SK-N-SH treated with all-trans-retinoic acid at 6 μM for 48 hours (cell line): Measurements from ENCODE around the gene SCN4A.
A peak's percentile ranks its signal among the peaks of the same experiment; 100 is the strongest.

Experiments used
- ATAC-seq: fragments of 200-7000 bp; cut with Tn5 transposase; 3 replicates; pipeline ENCODE4 v1.9.1; 2020; ENCODE audit warnings: mild to moderate bottlenecking, moderate library complexity
- ARNTL ChIP-seq: fragments of 450-650 bp; formaldehyde crosslinking; IDR thresholded peaks from 2 replicates; pipeline ENCODE4 v1.5.0; 2020; ENCODE audit warnings: low read depth, mild to moderate bottlenecking, moderate library complexity, borderline replicate concordance
- BACH2 ChIP-seq: fragments of 250-450 bp; sonication (Bioruptor Pico); IDR thresholded peaks from 2 replicates; pipeline ENCODE4 v1.9.0; 2021; ENCODE audit warnings: mild to moderate bottlenecking, borderline replicate concordance
- CSDC2 ChIP-seq: fragments of 250-450 bp; sonication (Bioruptor Pico); IDR thresholded peaks from 2 replicates; pipeline ENCODE4 v1.5.0; 2020; ENCODE audit warnings: mild to moderate bottlenecking, moderate library complexity
- ESRRG ChIP-seq: fragments of 250-450 bp; sonication (Bioruptor Pico); IDR thresholded peaks from 2 replicates; pipeline ENCODE4 v1.6.1; 2021; ENCODE audit warnings: mild to moderate bottlenecking
- GLIS3 ChIP-seq: fragments of 250-450 bp; sonication (Bioruptor Pico); IDR thresholded peaks from 2 replicates; pipeline ENCODE4 v1.5.0; 2020; ENCODE audit warnings: mild to moderate bottlenecking, moderate library complexity
- ISL1 ChIP-seq: fragments of 250-450 bp; sonication (Bioruptor Pico); IDR thresholded peaks from 2 replicates; pipeline ENCODE4 v2.1.2; 2022; ENCODE audit warnings: mild to moderate bottlenecking, moderate library complexity
- OSR1 ChIP-seq: fragments of 250-450 bp; sonication (Bioruptor Pico); IDR thresholded peaks from 2 replicates; pipeline ENCODE4 v1.8.0; 2022; ENCODE audit warnings: moderate library complexity, mild to moderate bottlenecking, inconsistent platforms
- PPARA ChIP-seq: fragments of 250-450 bp; sonication (Bioruptor Pico); IDR thresholded peaks from 2 replicates; pipeline ENCODE4 v1.5.0; 2020; ENCODE audit warnings: mild to moderate bottlenecking, borderline replicate concordance
- RARB ChIP-seq: fragments of 250-450 bp; sonication (Bioruptor Pico); IDR thresholded peaks from 2 replicates; pipeline ENCODE4 v1.8.0; 2021; ENCODE audit warnings: mild to moderate bottlenecking, moderate library complexity
- SNAI2 ChIP-seq: fragments of 250-450 bp; sonication (Bioruptor Pico); IDR thresholded peaks from 2 replicates; pipeline ENCODE4 v1.5.0; 2020; ENCODE audit warnings: mild to moderate bottlenecking, moderate library complexity
- TCF4 ChIP-seq: fragments of 250-450 bp; sonication (Bioruptor Pico); IDR thresholded peaks from 2 replicates; pipeline ENCODE4 v1.8.0; 2021; ENCODE audit warnings: mild to moderate bottlenecking, moderate library complexity, borderline replicate concordance
- TOX ChIP-seq: fragments of 250-450 bp; sonication (Bioruptor Pico); IDR thresholded peaks from 2 replicates; pipeline ENCODE4 v1.8.0; 2021; ENCODE audit warnings: mild to moderate bottlenecking, moderate library complexity, borderline replicate concordance
- ZC3H10 ChIP-seq: fragments of 250-450 bp; sonication (Bioruptor Pico); IDR thresholded peaks from 2 replicates; pipeline ENCODE4 v1.5.1; 2021; ENCODE audit warnings: mild to moderate bottlenecking, moderate library complexity
- ZFP3 ChIP-seq: fragments of 250-450 bp; sonication (Bioruptor Pico); IDR thresholded peaks from 2 replicates; pipeline ENCODE4 v1.5.0; 2020; ENCODE audit warnings: mild to moderate bottlenecking, moderate library complexity
- ZFP30 ChIP-seq: fragments of 450-650 bp; formaldehyde crosslinking; IDR thresholded peaks from 2 replicates; pipeline ENCODE4 v1.5.0; 2022; ENCODE audit warnings: mild to moderate bottlenecking, moderate library complexity
- ZNF565 ChIP-seq: fragments of 450-650 bp; formaldehyde crosslinking; conservative IDR thresholded peaks from 2 replicates; pipeline ENCODE4 v1.5.0; 2020; ENCODE audit warnings: low read depth, mild to moderate bottlenecking, moderate library complexity
- ZNF70 ChIP-seq: fragments of 450-650 bp; formaldehyde crosslinking; IDR thresholded peaks from 2 replicates; pipeline ENCODE4 v1.5.0; 2020; ENCODE audit warnings: mild to moderate bottlenecking, moderate library complexity
- ZNF8 ChIP-seq: fragments of 450-650 bp; formaldehyde crosslinking; IDR thresholded peaks from 2 replicates; pipeline ENCODE4 v1.5.0; 2020; ENCODE audit warnings: mild to moderate bottlenecking, moderate library complexity
- TF ChIP-seq, protein P1 (sequence below): fragments of 250-450 bp; sonication (Bioruptor Pico); IDR thresholded peaks from 2 replicates; pipeline ENCODE4 v1.5.1; 2021; ENCODE audit warnings: mild to moderate bottlenecking, moderate library complexity
- TF ChIP-seq, protein P2 (sequence below): fragments of 250-450 bp; sonication (Bioruptor Pico); IDR thresholded peaks from 2 replicates; pipeline ENCODE4 v1.5.1; 2020; ENCODE audit warnings: low read depth, mild to moderate bottlenecking, moderate library complexity
- TF ChIP-seq, protein P3 (sequence below): fragments of 250-450 bp; sonication (Bioruptor Pico); IDR thresholded peaks from 2 replicates; pipeline ENCODE4 v1.5.0; 2020; ENCODE audit warnings: mild to moderate bottlenecking, moderate library complexity
- TF ChIP-seq, protein P4 (sequence below): fragments of 250-450 bp; sonication (Bioruptor Pico); IDR thresholded peaks from 2 replicates; pipeline ENCODE4 v1.8.0; 2020; ENCODE audit warnings: mild to moderate bottlenecking, moderate library complexity, borderline replicate concordance
- TF ChIP-seq, protein P5 (sequence below): fragments of 250-450 bp; sonication (Bioruptor Pico); IDR thresholded peaks from 2 replicates; pipeline ENCODE4 v1.8.0; 2021; ENCODE audit warnings: low read depth, mild to moderate bottlenecking, moderate library complexity, borderline replicate concordance

SCN4A gene

DNA sequence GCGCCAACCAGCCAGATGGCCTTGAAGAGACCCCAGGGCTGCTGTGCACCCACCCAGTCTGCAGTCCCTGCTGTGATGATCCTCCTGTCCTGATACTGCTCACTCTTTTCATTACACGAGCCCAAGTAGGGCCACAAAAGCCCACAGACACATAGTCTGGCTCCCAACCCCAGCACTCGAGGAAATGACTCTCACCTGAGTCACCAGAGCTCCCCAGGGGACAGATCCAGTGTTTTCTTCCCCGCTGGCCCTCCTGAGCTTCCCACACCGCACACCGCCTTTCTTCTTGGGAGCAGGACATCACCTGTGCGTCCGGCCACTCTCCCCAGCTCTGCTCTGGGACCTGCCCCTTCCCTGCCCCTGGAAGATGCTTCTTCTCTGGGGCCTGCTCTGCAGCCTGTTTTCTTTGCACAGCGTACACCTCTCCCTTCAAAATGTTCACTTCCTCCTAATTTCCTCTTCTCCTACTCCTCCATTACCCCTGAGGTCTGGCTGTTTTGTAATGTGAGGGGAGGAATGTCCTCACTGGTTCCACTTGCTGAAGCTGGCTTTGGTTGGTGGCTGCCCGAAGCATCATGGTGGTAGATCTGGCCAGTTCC is 2.0 kb upstream of the SCN4A start:
- ATAC-seq = peak; percentile 67
- TF ChIP-seq CSDC2 (CRISPR knock-in tag) (no peak), ZC3H10 (CRISPR knock-in tag) (no peak), ZNF565 (no peak), RARB (no peak), ZFP3 (CRISPR knock-in tag) (no peak), TCF4 (CRISPR knock-in tag) (no peak), ZFP30 (CRISPR knock-in tag) (no peak), PPARA (CRISPR knock-in tag) (no peak), ARNTL (no peak), BACH2 (CRISPR knock-in tag) (no peak), ZNF8 (CRISPR knock-in tag) (no peak), ISL1 (CRISPR knock-in tag) (no peak)
- TF ChIP-seq, protein P1, sequence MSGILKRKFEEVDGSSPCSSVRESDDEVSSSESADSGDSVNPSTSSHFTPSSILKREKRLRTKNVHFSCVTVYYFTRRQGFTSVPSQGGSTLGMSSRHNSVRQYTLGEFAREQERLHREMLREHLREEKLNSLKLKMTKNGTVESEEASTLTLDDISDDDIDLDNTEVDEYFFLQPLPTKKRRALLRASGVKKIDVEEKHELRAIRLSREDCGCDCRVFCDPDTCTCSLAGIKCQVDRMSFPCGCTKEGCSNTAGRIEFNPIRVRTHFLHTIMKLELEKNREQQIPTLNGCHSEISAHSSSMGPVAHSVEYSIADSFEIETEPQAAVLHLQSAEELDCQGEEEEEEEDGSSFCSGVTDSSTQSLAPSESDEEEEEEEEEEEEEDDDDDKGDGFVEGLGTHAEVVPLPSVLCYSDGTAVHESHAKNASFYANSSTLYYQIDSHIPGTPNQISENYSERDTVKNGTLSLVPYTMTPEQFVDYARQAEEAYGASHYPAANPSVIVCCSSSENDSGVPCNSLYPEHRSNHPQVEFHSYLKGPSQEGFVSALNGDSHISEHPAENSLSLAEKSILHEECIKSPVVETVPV (CRISPR knock-in tag) = no peak
- TF ChIP-seq, protein P2, sequence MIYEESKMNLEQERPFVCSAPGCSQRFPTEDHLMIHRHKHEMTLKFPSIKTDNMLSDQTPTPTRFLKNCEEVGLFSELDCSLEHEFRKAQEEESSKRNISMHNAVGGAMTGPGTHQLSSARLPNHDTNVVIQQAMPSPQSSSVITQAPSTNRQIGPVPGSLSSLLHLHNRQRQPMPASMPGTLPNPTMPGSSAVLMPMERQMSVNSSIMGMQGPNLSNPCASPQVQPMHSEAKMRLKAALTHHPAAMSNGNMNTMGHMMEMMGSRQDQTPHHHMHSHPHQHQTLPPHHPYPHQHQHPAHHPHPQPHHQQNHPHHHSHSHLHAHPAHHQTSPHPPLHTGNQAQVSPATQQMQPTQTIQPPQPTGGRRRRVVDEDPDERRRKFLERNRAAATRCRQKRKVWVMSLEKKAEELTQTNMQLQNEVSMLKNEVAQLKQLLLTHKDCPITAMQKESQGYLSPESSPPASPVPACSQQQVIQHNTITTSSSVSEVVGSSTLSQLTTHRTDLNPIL (CRISPR knock-in tag) = no peak
- TF ChIP-seq, protein P3, sequence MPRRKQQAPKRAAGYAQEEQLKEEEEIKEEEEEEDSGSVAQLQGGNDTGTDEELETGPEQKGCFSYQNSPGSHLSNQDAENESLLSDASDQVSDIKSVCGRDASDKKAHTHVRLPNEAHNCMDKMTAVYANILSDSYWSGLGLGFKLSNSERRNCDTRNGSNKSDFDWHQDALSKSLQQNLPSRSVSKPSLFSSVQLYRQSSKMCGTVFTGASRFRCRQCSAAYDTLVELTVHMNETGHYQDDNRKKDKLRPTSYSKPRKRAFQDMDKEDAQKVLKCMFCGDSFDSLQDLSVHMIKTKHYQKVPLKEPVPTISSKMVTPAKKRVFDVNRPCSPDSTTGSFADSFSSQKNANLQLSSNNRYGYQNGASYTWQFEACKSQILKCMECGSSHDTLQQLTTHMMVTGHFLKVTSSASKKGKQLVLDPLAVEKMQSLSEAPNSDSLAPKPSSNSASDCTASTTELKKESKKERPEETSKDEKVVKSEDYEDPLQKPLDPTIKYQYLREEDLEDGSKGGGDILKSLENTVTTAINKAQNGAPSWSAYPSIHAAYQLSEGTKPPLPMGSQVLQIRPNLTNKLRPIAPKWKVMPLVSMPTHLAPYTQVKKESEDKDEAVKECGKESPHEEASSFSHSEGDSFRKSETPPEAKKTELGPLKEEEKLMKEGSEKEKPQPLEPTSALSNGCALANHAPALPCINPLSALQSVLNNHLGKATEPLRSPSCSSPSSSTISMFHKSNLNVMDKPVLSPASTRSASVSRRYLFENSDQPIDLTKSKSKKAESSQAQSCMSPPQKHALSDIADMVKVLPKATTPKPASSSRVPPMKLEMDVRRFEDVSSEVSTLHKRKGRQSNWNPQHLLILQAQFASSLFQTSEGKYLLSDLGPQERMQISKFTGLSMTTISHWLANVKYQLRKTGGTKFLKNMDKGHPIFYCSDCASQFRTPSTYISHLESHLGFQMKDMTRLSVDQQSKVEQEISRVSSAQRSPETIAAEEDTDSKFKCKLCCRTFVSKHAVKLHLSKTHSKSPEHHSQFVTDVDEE = no peak

DNA sequence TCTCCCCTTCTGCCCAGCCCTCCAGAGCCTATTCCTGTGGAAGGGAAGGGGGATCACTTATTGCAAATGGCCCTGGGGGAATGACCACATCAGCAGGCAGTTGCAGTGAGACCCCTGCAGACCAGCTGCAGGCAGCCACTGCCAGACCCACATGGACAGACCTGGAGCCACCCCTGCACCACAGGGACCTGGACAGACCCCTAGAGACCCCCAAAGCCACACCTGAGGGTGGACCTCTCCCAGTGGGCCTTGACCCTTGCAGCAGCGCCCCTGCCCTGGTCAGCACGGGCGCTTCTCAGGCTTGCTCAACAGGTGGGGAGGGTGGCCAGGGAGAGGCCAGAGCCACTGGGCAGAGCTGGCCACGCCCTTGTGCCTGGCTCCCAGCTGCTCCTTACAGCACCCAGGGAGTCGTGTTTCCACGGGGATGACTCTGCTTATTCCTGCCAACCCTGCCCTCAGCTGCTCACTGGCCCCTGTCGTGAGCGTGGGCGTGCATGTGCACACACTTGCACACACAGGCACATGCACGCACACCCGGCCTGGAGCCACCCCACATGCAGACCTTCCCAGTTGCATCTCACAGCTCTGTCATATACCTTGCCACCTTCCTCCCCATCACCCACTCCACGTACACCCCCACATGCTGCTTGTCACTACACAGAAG is 1.3 kb upstream of the SCN4A start:
- ATAC-seq = peak; percentile 65
- TF ChIP-seq OSR1 (CRISPR knock-in tag) = no peak
- TF ChIP-seq ESRRG (CRISPR knock-in tag) = no peak
- TF ChIP-seq ZNF70 = no peak
- no peak for TF ChIP-seq GLIS3 (CRISPR knock-in tag)
- no peak for TF ChIP-seq BACH2 (CRISPR knock-in tag)
- TF ChIP-seq CSDC2 (CRISPR knock-in tag) = no peak
- TF ChIP-seq, protein P2 (CRISPR knock-in tag) = no peak
- no peak for TF ChIP-seq ZC3H10 (CRISPR knock-in tag)

DNA sequence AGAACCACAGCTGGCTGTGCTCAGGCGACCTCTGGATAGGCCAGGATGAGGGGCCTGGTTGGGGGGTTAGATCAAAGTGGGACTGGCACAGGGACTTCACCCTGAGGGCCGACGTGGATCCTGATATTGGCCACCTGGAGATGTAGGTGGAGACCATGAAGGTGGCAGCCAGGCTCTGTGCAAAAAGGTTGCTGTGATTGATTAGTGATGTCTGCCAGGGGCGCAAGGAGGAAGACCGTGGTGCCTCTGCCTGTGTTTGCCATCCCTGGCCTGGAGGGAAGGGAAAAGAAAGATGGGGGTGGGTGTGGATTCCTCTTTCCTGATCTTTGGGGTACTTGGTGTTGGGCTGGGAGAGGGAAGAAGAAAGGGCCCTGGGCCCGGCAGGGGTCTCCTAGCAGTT is 529 bp upstream of the SCN4A start:
- no peak for ATAC-seq
- TF ChIP-seq TOX (CRISPR knock-in tag) = no peak
- no peak for TF ChIP-seq ISL1 (CRISPR knock-in tag)
- TF ChIP-seq ZNF565 = no peak
- TF ChIP-seq OSR1 (CRISPR knock-in tag) = no peak

DNA sequence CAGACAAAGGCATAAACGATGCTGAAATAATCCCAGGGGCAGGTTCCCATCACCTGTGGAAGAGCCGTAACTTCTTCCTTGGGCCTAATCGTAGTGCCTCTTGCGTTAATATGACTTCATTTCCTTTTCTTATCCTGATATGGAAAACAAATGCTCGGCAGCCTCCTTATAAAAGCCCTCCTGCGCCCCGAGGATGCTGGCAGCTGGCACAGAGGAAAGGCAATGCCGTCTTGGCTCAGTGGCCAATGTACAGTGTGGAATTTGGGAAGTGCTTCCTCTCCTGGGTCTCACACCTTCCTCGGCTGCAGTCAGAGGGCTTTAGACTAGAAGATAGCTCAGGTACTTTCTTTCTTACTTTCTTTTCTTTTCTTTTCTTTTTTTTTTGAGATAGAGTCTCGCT is 3.4 kb downstream of the SCN4A start:
- no peak for ATAC-seq
- TF ChIP-seq SNAI2 (CRISPR knock-in tag) = no peak
- TF ChIP-seq, protein P1 (CRISPR knock-in tag) = no peak
- no peak for TF ChIP-seq ZNF565
- no peak for TF ChIP-seq ISL1 (CRISPR knock-in tag)
- TF ChIP-seq PPARA (CRISPR knock-in tag) = no peak
- no peak for TF ChIP-seq ZNF8 (CRISPR knock-in tag)
- no peak for TF ChIP-seq ZFP3 (CRISPR knock-in tag)
- TF ChIP-seq, protein P4, sequence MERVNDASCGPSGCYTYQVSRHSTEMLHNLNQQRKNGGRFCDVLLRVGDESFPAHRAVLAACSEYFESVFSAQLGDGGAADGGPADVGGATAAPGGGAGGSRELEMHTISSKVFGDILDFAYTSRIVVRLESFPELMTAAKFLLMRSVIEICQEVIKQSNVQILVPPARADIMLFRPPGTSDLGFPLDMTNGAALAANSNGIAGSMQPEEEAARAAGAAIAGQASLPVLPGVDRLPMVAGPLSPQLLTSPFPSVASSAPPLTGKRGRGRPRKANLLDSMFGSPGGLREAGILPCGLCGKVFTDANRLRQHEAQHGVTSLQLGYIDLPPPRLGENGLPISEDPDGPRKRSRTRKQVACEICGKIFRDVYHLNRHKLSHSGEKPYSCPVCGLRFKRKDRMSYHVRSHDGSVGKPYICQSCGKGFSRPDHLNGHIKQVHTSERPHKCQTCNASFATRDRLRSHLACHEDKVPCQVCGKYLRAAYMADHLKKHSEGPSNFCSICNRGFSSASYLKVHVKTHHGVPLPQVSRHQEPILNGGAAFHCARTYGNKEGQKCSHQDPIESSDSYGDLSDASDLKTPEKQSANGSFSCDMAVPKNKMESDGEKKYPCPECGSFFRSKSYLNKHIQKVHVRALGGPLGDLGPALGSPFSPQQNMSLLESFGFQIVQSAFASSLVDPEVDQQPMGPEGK (CRISPR knock-in tag) = no peak
- TF ChIP-seq RARB = no peak
- TF ChIP-seq ZC3H10 (CRISPR knock-in tag) = no peak
- TF ChIP-seq TCF4 (CRISPR knock-in tag) = no peak
- no peak for TF ChIP-seq ARNTL
- TF ChIP-seq ESRRG (CRISPR knock-in tag) = no peak
- TF ChIP-seq CSDC2 (CRISPR knock-in tag) = no peak
- TF ChIP-seq, protein P5, sequence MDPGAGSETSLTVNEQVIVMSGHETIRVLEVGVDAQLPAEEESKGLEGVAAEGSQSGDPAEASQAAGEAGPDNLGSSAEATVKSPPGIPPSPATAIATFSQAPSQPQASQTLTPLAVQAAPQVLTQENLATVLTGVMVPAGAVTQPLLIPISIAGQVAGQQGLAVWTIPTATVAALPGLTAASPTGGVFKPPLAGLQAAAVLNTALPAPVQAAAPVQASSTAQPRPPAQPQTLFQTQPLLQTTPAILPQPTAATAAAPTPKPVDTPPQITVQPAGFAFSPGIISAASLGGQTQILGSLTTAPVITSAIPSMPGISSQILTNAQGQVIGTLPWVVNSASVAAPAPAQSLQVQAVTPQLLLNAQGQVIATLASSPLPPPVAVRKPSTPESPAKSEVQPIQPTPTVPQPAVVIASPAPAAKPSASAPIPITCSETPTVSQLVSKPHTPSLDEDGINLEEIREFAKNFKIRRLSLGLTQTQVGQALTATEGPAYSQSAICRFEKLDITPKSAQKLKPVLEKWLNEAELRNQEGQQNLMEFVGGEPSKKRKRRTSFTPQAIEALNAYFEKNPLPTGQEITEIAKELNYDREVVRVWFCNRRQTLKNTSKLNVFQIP (CRISPR knock-in tag) = no peak
- TF ChIP-seq ZNF70 = no peak
